Activated CD4-positive, alpha-beta T cell treated with anti-CD3 and anti-CD28 coated beads for 36 hours (primary cell): ENCODE data around the gene TUBD1. TPM values are rescaled to one million over a fixed set of nuclear protein-coding genes. Genes with fewer than 3 reads are reported as not detected.
"Not testable (repeated sequence)": the region's sequence is repeated elsewhere in the genome, so short reads cannot be mapped to it uniquely, and the experiment has no call there.

ENCODE experiments used
- ATAC-seq: fragments of 200-7000 bp; cut with Tn5 transposase; one replicate; pipeline ENCODE4 v1.10.0; 2021; ENCODE audit warnings: mild to moderate bottlenecking, moderate library complexity
- CTCF ChIA-PET: fragments of 350-600 bp; sonication (Branson Sonifier 250); formaldehyde crosslinking; loops from one replicate; lab custom pipeline; 2021; ENCODE audit warnings: antibody characterized with exemption; lab: Charles Lee
- POLR2A ChIA-PET: fragments of 350-600 bp; sonication (Branson Sonifier 250); formaldehyde crosslinking; loops from one replicate; lab custom pipeline; 2021; ENCODE audit warnings: antibody characterized with exemption, inconsistent platforms; lab: Charles Lee
- DNase-seq: peaks from one replicate; pipeline ENCODE4 v3.0.0-alpha.2; 2020
- H3K27ac Mint-ChIP-seq: one replicate; pipeline ENCODE4 v1.8.0; 2021; ENCODE audit warnings: mixed read lengths
- H3K27me3 Mint-ChIP-seq: one replicate; pipeline ENCODE4 v1.8.0; 2021; ENCODE audit warnings: mixed read lengths
- H3K36me3 Mint-ChIP-seq: one replicate; pipeline ENCODE4 v1.8.0; 2021; ENCODE audit warnings: low read depth, mixed read lengths
- H3K4me1 Mint-ChIP-seq: one replicate; pipeline ENCODE4 v1.8.0; 2021; ENCODE audit warnings: mixed read lengths
- H3K4me3 Mint-ChIP-seq: one replicate; pipeline ENCODE4 v1.8.0; 2021; ENCODE audit warnings: mild to moderate bottlenecking, moderate library complexity, mixed read lengths
- H3K9me3 Mint-ChIP-seq: one replicate; pipeline ENCODE4 v1.8.0; 2021; ENCODE audit warnings: low read depth, mixed read lengths
- intact Hi-C, 2 experiments: fragments of 100-400 bp; cut with DNase I in 1 of 2; cut with micrococcal nuclease in 1 of 2; formaldehyde crosslinking; loops; one replicate each; pipeline versions ENCODE4 v1.14.2 to v1.15.1; 2022 to 2024; cut with DNase I, micrococcal nuclease
- total RNA-seq, 2 experiments: library from RNA; stranded (reverse); gene quantifications; one replicate each; pipeline ENCODE4 v1.2.3, GENCODE V29; 2021

Gene TUBD1
- total RNA-seq, 2 experiments from 2014 or later: 10.6 to 11.0 TPM

GRCh38 chr17:59876107-59876506, 16.6 kb downstream of the TUBD1 start:
- H3K4me1 Mint-ChIP-seq: no peaks in the 10 kb centered on the region

GRCh38 chr17:59874376-59874775, 18.4 kb downstream of the TUBD1 start:
- POLR2A ChIA-PET: no interaction called here
- CTCF ChIA-PET: interaction anchor here (0.6 kb wide), 1 partner anchor 25 kb away, joined by 3 read pairs; no protein-coding TSS in a partner anchor
- no peak for DNase-seq
- Mint-ChIP-seq H3K4me3 (no peak overlapping the region), H3K27me3 (no peaks in the 10 kb centered on the region), H3K4me1 (no peaks in the 10 kb centered on the region), H3K9me3 (no peaks in the 10 kb centered on the region), H3K27ac (no peak overlapping the region), H3K36me3 (peaks cover 16% of the 10 kb centered on the region)
- intact Hi-C loops: no loop called here
- no peak for ATAC-seq

More at GRCh38 chr17:59876107-59876506, 16.6 kb downstream of the TUBD1 start:
- Mint-ChIP-seq H3K9me3 (no peaks in the 10 kb centered on the region), H3K27me3 (no peaks in the 10 kb centered on the region), H3K36me3 (peaks cover 20% of the 10 kb centered on the region), H3K4me3 (no peak overlapping the region), H3K27ac (no peak overlapping the region)
- intact Hi-C loops: no loop called here
- ChIA-PET POLR2A (interaction anchor here (0.6 kb wide), 1 partner anchor 218 kb away, joined by 8 read pairs; no protein-coding TSS in a partner anchor), CTCF (interaction anchor here (0.5 to 0.6 kb wide), 2 partner anchors 17 to 177 kb away, joined by 3 read pairs; no protein-coding TSS in a partner anchor)
- DNase-seq: no peak
- ATAC-seq: no peak

- ATAC-seq, H3K9me3 Mint-ChIP-seq, POLR2A ChIA-PET, H3K27me3 Mint-ChIP-seq, H3K27ac Mint-ChIP-seq, DNase-seq, H3K4me1 Mint-ChIP-seq, intact Hi-C loops, H3K4me3 Mint-ChIP-seq: not testable (repeated sequence)
- CTCF ChIA-PET: interaction anchor here (1.0 to 1.2 kb wide), 2 partner anchors 14 to 163 kb away, joined by 3 to 4 read pairs; no protein-coding TSS in a partner anchor
- H3K36me3 Mint-ChIP-seq: peaks cover 17% of the 10 kb centered on the region
These were observed 19.3 kb downstream of the TUBD1 start for GRCh38 chr17:59873414-59873813.

GRCh38 chr17:59872351-59872750, 20.4 kb downstream of the TUBD1 start:
- intact Hi-C loops: no loop called here
- no peaks in the 10 kb centered on the region for H3K9me3 Mint-ChIP-seq
- no peak overlapping the region for H3K4me3 Mint-ChIP-seq
- no peaks in the 10 kb centered on the region for H3K27me3 Mint-ChIP-seq
- H3K27ac Mint-ChIP-seq: no peak overlapping the region
- ATAC-seq (no peak), DNase-seq (no peak)
- no peaks in the 10 kb centered on the region for H3K4me1 Mint-ChIP-seq
- H3K36me3 Mint-ChIP-seq: peaks cover 13% of the 10 kb centered on the region
- ChIA-PET POLR2A (no interaction called here), CTCF (interaction anchor here (0.7 to 1.5 kb wide), 4 partner anchors 15 to 259 kb away, joined by 3 to 5 read pairs (median 4); no protein-coding TSS in a partner anchor)

GRCh38 chr17:59870482-59870881, 22.3 kb downstream of the TUBD1 start:
- H3K4me1 Mint-ChIP-seq: no peaks in the 10 kb centered on the region
- ATAC-seq (no peak), DNase-seq (no peak)
- no peak overlapping the region for H3K27ac Mint-ChIP-seq
- ChIA-PET POLR2A (no interaction called here), CTCF (interaction anchor here (0.6 to 1.4 kb wide), 5 partner anchors 11 to 349 kb away, joined by 3 to 4 read pairs (median 4); no protein-coding TSS in a partner anchor)
- H3K36me3 Mint-ChIP-seq: peaks cover 12% of the 10 kb centered on the region
- H3K4me3 Mint-ChIP-seq: no peak overlapping the region
- H3K27me3 Mint-ChIP-seq: no peaks in the 10 kb centered on the region
- H3K9me3 Mint-ChIP-seq: no peaks in the 10 kb centered on the region
- intact Hi-C loops: no loop called here

- no peak overlapping the region for H3K27ac Mint-ChIP-seq
- no peak overlapping the region for H3K4me3 Mint-ChIP-seq
- ChIA-PET POLR2A (no interaction called here), CTCF (interaction anchor here (0.6 to 1.4 kb wide), 4 partner anchors 11 to 200 kb away, joined by 3 to 4 read pairs (median 3); no protein-coding TSS in a partner anchor)
- H3K9me3 Mint-ChIP-seq: no peaks in the 10 kb centered on the region
- ATAC-seq: no peak
- intact Hi-C loops: no loop called here
- no peak for DNase-seq
- peaks cover 13% of the 10 kb centered on the region for H3K36me3 Mint-ChIP-seq
- H3K4me1 Mint-ChIP-seq: no peaks in the 10 kb centered on the region
- no peaks in the 10 kb centered on the region for H3K27me3 Mint-ChIP-seq
These were observed 22.9 kb downstream of the TUBD1 start for GRCh38 chr17:59869941-59870218.

GRCh38 chr17:59863616-59864015, 29.1 kb downstream of the TUBD1 start:
- CTCF ChIA-PET: no interaction called here
- POLR2A ChIA-PET: interaction anchor here (0.6 kb wide), 1 partner anchor 30 kb away, joined by 6 read pairs; no protein-coding TSS in a partner anchor

GRCh38 chr17:59859444-59860025, 33.2 kb downstream of the TUBD1 start:
- DNase-seq: no peak
- Mint-ChIP-seq H3K9me3 (no peaks in the 10 kb centered on the region), H3K4me1 (peaks cover 20% of the 10 kb centered on the region), H3K27me3 (no peaks in the 10 kb centered on the region), H3K36me3 (peaks cover 6% of the 10 kb centered on the region), H3K27ac (peak overlapping the region; percentile 37), H3K4me3 (no peak overlapping the region)
- POLR2A ChIA-PET: interaction anchor here (0.6 to 1.1 kb wide), 3 partner anchors 18 to 107 kb away, joined by 3 to 5 read pairs (median 4); no protein-coding TSS in a partner anchor
- intact Hi-C loops: loop anchor here (1.0 kb wide), 2 partner anchors 106 to 112 kb away; no protein-coding TSS in a partner anchor
- CTCF ChIA-PET: interaction anchor here (0.6 to 2.0 kb wide), 18 partner anchors 10 to 224 kb away, joined by 3 to 22 read pairs (median 4); partner anchors contain the start of genes PTRH2 and VMP1
- ATAC-seq: peak; percentile 60

More at GRCh38 chr17:59863616-59864015, 29.1 kb downstream of the TUBD1 start:
- no peak for ATAC-seq
- no peak for DNase-seq
- H3K4me3 Mint-ChIP-seq: no peak overlapping the region
- peaks cover 7% of the 10 kb centered on the region for H3K4me1 Mint-ChIP-seq
- peaks cover 9% of the 10 kb centered on the region for H3K36me3 Mint-ChIP-seq
- no peak overlapping the region for H3K27ac Mint-ChIP-seq
- intact Hi-C loops: no loop called here
- no peaks in the 10 kb centered on the region for H3K27me3 Mint-ChIP-seq
- no peaks in the 10 kb centered on the region for H3K9me3 Mint-ChIP-seq

- Mint-ChIP-seq H3K27me3 (no peaks in the 10 kb centered on the region), H3K27ac (no peak overlapping the region), H3K36me3 (peaks cover 6% of the 10 kb centered on the region), H3K4me1 (peaks cover 20% of the 10 kb centered on the region), H3K4me3 (no peak overlapping the region), H3K9me3 (no peaks in the 10 kb centered on the region)
- intact Hi-C loops: loop anchor here (1.0 kb wide), 2 partner anchors 106 to 112 kb away; no protein-coding TSS in a partner anchor
- ChIA-PET CTCF (interaction anchor here (0.6 to 2.0 kb wide), 16 partner anchors 9 to 224 kb away, joined by 3 to 22 read pairs (median 4); partner anchors contain the start of genes PTRH2 and VMP1), POLR2A (interaction anchor here (0.6 to 1.1 kb wide), 3 partner anchors 105 to 151 kb away, joined by 3 to 5 read pairs (median 3); partner anchors contain the start of genes PTRH2 and VMP1)
- DNase-seq (no peak), ATAC-seq (no peak)
These were observed 33.8 kb downstream of the TUBD1 start for GRCh38 chr17:59858932-59859331.

- ATAC-seq (no peak), DNase-seq (no peak)
- H3K36me3 Mint-ChIP-seq: peaks cover 6% of the 10 kb centered on the region
- ChIA-PET CTCF (interaction anchor here (0.6 to 2.0 kb wide), 8 partner anchors 11 to 223 kb away, joined by 3 to 22 read pairs (median 4); partner anchors contain the start of genes PTRH2 and VMP1), POLR2A (interaction anchor here (0.6 to 1.8 kb wide), 2 partner anchors 104 to 151 kb away, joined by 3 to 7 read pairs; partner anchors contain the start of genes PTRH2 and VMP1)
- no peaks in the 10 kb centered on the region for H3K9me3 Mint-ChIP-seq
- no peak overlapping the region for H3K4me3 Mint-ChIP-seq
- H3K27me3 Mint-ChIP-seq: no peaks in the 10 kb centered on the region
- intact Hi-C loops: no loop called here
- H3K4me1 Mint-ChIP-seq: peaks cover 25% of the 10 kb centered on the region
- peak overlapping the region; percentile 55 for H3K27ac Mint-ChIP-seq
These were observed 34.5 kb downstream of the TUBD1 start for GRCh38 chr17:59858167-59858816.
